Midbrain (tissue), 1 donor: ENCODE data around the gene SYT11.
"Not testable (repeated sequence)": the region's sequence is repeated elsewhere in the genome, so short reads cannot be mapped to it uniquely, and the experiment has no call there.

ENCODE experiments used
- DNase-seq: peaks from one replicate; lab custom pipeline; 2025; lab: John Stamatoyannopoulos, UW

SYT11 gene

GRCh38 chr1:155860970-155861510 lies 1.7 kb downstream of the SYT11 start:
- peak; percentile 69 for DNase-seq

GRCh38 chr1:155861896-155862295 lies 2.5 kb downstream of the SYT11 start:
- DNase-seq = no peak

GRCh38 chr1:155864393-155864792 lies 5.0 kb downstream of the SYT11 start:
- no peak for DNase-seq

- no peak for DNase-seq
These were observed 8.4 kb downstream of the SYT11 start for GRCh38 chr1:155867766-155868165.

GRCh38 chr1:155871390-155871789 lies 12.0 kb downstream of the SYT11 start:
- DNase-seq = peak; percentile 94

- peak; percentile 67 for DNase-seq
These were observed 13.2 kb downstream of the SYT11 start for GRCh38 chr1:155872527-155872926.

- DNase-seq = no peak
These were observed 14.5 kb downstream of the SYT11 start for GRCh38 chr1:155873860-155874259.

- no peak for DNase-seq
These were observed 18.6 kb downstream of the SYT11 start for GRCh38 chr1:155877945-155878344.

GRCh38 chr1:155880251-155880650 lies 20.9 kb downstream of the SYT11 start:
- DNase-seq = no peak

- no peak for DNase-seq
These were observed 21.6 kb downstream of the SYT11 start for GRCh38 chr1:155880950-155881349.

GRCh38 chr1:155882235-155882634 lies 22.9 kb downstream of the SYT11 start:
- no peak for DNase-seq

GRCh38 chr1:155882766-155883165 lies 23.4 kb downstream of the SYT11 start:
- no peak for DNase-seq

GRCh38 chr1:155884031-155884960 lies 24.9 kb downstream of the SYT11 start:
- DNase-seq = peak; percentile 24

- DNase-seq = no peak
These were observed 25.6 kb downstream of the SYT11 start for GRCh38 chr1:155884982-155885381.

- DNase-seq = no peak
These were observed 29.1 kb downstream of the SYT11 start for GRCh38 chr1:155888481-155888880.

GRCh38 chr1:155889566-155889965 lies 30.2 kb downstream of the SYT11 start:
- no peak for DNase-seq

- DNase-seq = no peak
These were observed 30.9 kb downstream of the SYT11 start for GRCh38 chr1:155890251-155890650.

GRCh38 chr1:155892796-155893195 lies 33.4 kb downstream of the SYT11 start:
- DNase-seq = no peak

GRCh38 chr1:155893389-155894142 lies 34.2 kb downstream of the SYT11 start:
- no peak for DNase-seq

GRCh38 chr1:155895617-155896016 lies 36.2 kb downstream of the SYT11 start:
- DNase-seq = not testable (repeated sequence)

GRCh38 chr1:155896476-155896875 lies 37.1 kb downstream of the SYT11 start:
- DNase-seq = not testable (repeated sequence)

GRCh38 chr1:155897746-155898145 lies 38.4 kb downstream of the SYT11 start:
- no peak for DNase-seq

- DNase-seq = no peak
These were observed 39.5 kb downstream of the SYT11 start for GRCh38 chr1:155898888-155899287.
